HepG2 (cell line): Measurements from ENCODE around the gene TUBA4A. TPM values are rescaled to one million over a fixed set of nuclear protein-coding genes. Genes with fewer than 3 reads are reported as not detected.
A peak's percentile ranks its signal among the peaks of the same experiment; 100 is the strongest.

Source experiments
- ATF4 ChIP-seq, 2 experiments: fragments of 450-650 bp in 1 of 2; sonication (generic) in 1 of 2; formaldehyde crosslinking; IDR thresholded peaks; 2 replicates each; pipeline versions ENCODE4 v1.5.0 to v1.8.0; 2020 to 2022; ENCODE audit warnings: mild to moderate bottlenecking in 1 of 2, missing genetic modification reagents in 1 of 2
- ATF5 ChIP-seq: sonication (generic); formaldehyde crosslinking; IDR thresholded peaks from 2 replicates; pipeline ENCODE4 v1.4.0; 2020; ENCODE audit warnings: mild to moderate bottlenecking, low read depth, missing genetic modification reagents
- ATM ChIP-seq: fragments of 450-650 bp; IDR thresholded peaks from 2 replicates; pipeline ENCODE4 v1.7.1; 2017; ENCODE audit warnings: mild to moderate bottlenecking, borderline replicate concordance
- HOXA5 ChIP-seq: sonication (generic); formaldehyde crosslinking; IDR thresholded peaks from 2 replicates; pipeline ENCODE4 v1.4.0; 2020; ENCODE audit warnings: missing genetic modification reagents
- KAT2B ChIP-seq: fragments of 150-350 bp; IDR thresholded peaks from 2 replicates; pipeline ENCODE4 v1.6.1; 2014; ENCODE audit warnings: low read depth, low read length, borderline replicate concordance
- MTA1 ChIP-seq: sonication (generic); formaldehyde crosslinking; IDR thresholded peaks from 2 replicates; pipeline ENCODE4 v1.4.0; 2020; ENCODE audit warnings: missing genetic modification reagents, mild to moderate bottlenecking, borderline replicate concordance
- NBN ChIP-seq: fragments of 450-650 bp; conservative IDR thresholded peaks from 2 replicates; pipeline ENCODE4 v1.6.1; 2017
- PRDM4 ChIP-seq: sonication (generic); formaldehyde crosslinking; IDR thresholded peaks from 2 replicates; pipeline ENCODE4 v1.9.0; 2021; ENCODE audit warnings: missing genetic modification reagents, borderline replicate concordance
- SIN3B ChIP-seq: fragments of 150-350 bp; IDR thresholded peaks from 2 replicates; pipeline ENCODE4 v1.6.1; 2014; ENCODE audit warnings: low read length
- SRY ChIP-seq: sonication (generic); formaldehyde crosslinking; IDR thresholded peaks from 2 replicates; pipeline ENCODE4 v1.8.0; 2022; ENCODE audit warnings: mild to moderate bottlenecking, missing genetic modification reagents
- TEAD2 ChIP-seq: sonication (generic); formaldehyde crosslinking; IDR thresholded peaks from 2 replicates; pipeline ENCODE4 v1.9.0; 2021; ENCODE audit warnings: missing genetic modification reagents
- TSC22D2 ChIP-seq: sonication (generic); formaldehyde crosslinking; IDR thresholded peaks from 2 replicates; pipeline ENCODE4 v1.5.1; 2020; ENCODE audit warnings: missing genetic modification reagents, mild to moderate bottlenecking, borderline replicate concordance
- ZNF292 ChIP-seq: sonication (generic); formaldehyde crosslinking; IDR thresholded peaks from 2 replicates; pipeline ENCODE4 v1.8.1; 2022; ENCODE audit warnings: mild to moderate bottlenecking, low read depth, missing genetic modification reagents, borderline replicate concordance
- ZNF3 ChIP-seq: IDR thresholded peaks from 2 replicates; pipeline ENCODE4 v1.7.0; 2017; ENCODE audit warnings: inconsistent platforms
- ZNF414 ChIP-seq: sonication (generic); formaldehyde crosslinking; IDR thresholded peaks from 2 replicates; pipeline ENCODE4 v1.5.0; 2020; ENCODE audit warnings: missing genetic modification reagents
- ZNF569 ChIP-seq: sonication (generic); formaldehyde crosslinking; IDR thresholded peaks from 2 replicates; pipeline ENCODE4 v1.5.0; 2020; ENCODE audit warnings: mild to moderate bottlenecking, missing genetic modification reagents, moderate library complexity, borderline replicate concordance
- ZNF800 ChIP-seq: sonication (generic); formaldehyde crosslinking; IDR thresholded peaks from 2 replicates; pipeline ENCODE4 v1.4.0; 2020; ENCODE audit warnings: missing genetic modification reagents
- ZNF816 ChIP-seq: sonication (generic); formaldehyde crosslinking; IDR thresholded peaks from 2 replicates; pipeline ENCODE4 v1.8.0; 2022; ENCODE audit warnings: missing genetic modification reagents, mild to moderate bottlenecking, borderline replicate concordance
- ZNF879 ChIP-seq: sonication (generic); formaldehyde crosslinking; IDR thresholded peaks from 2 replicates; pipeline ENCODE4 v1.8.1; 2023; ENCODE audit warnings: missing genetic modification reagents
- ZSCAN21 ChIP-seq: sonication (generic); formaldehyde crosslinking; IDR thresholded peaks from 2 replicates; pipeline ENCODE4 v1.8.0; 2022; ENCODE audit warnings: mild to moderate bottlenecking, missing genetic modification reagents, moderate library complexity, borderline replicate concordance
- polyA plus RNA-seq, 8 experiments: library from polyadenylated mRNA; depleted of rRNA in 3 of 8; stranded (reverse) in 7 of 8; unstranded in 1 of 8; fragments of >200 nt; fragmentation: Illumina TruSeq in 4 of 8; extraction: Trizol in 4 of 8; gene quantifications; 2 replicates each; pipeline versions ENCODE4 v1.2.1 to v1.2.3, GENCODE V29; 2011 to 2016; ENCODE audit warnings: low read depth in 4 of 8, missing spikeins in 1 of 8, mixed read lengths in 1 of 8; ENCODE audit not compliant: insufficient read depth in 1 of 8
- total RNA-seq, 5 experiments: library from RNA; depleted of rRNA; stranded (reverse); fragments of >200 nt; fragmentation: Illumina TruSeq; extraction: Trizol; gene quantifications; 2 replicates each; pipeline ENCODE4 v1.2.3, GENCODE V29; 2016; ENCODE audit warnings: low read depth in 1 of 5
- TF ChIP-seq, protein P1 (sequence below): sonication (generic); formaldehyde crosslinking; conservative IDR thresholded peaks from 2 replicates; pipeline ENCODE4 v1.8.0; 2022; ENCODE audit warnings: missing genetic modification reagents

TUBA4A gene
- total and polyA plus RNA-seq, 2 of the 13 experiments (the other 11 are each of a cell fraction or from before 2014, with no cell fraction given), result 1.3 to 12.7 TPM

DNA sequence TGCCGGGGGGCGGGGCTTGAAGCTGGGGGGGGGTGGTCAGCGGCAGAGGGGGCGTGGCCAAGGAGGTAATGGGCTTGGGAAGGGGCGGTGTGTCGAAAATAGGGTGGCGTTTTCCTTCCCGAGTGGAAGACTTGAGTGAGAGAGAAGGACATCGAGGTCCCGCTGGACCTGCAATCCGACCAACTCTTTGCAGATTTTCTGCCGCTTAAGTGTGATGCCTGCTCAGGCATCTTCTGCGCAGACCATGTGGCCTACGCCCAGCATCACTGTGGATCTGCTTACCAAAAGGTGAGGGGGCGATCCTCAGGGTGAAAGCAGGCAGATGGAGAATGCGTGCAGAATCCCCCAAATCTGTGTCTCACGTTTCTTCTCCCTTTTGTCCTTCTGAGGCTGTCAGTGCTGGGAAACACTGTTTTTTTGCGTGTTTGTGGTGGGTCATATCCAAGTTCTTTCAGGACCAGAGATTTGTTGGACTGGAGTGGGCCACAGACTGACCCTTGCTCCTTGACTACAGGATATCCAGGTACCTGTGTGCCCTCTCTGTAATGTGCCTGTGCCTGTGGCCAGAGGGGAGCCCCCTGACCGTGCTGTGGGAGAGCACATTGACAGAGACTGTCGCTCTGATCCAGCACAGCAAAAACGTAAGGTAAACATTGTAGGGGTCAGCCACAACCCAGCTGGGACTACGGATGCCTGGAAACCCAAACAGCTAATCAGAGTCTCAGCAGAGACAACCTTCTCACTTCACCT, 46.4 kb downstream of the TUBA4A start (continued):
- TF ChIP-seq ZSCAN21 (CRISPR knock-in tag) (no peak), SIN3B (no peak), PRDM4 (CRISPR knock-in tag) (no peak), ZNF3 (no peak), SRY (CRISPR knock-in tag) (peak; percentile 75; the same call in 1 of the 2 replicates), ZNF879 (CRISPR knock-in tag) (no peak), KAT2B (no peak), ATF5 (peak; percentile 84; the same call in 1 of the 2 replicates), NBN (no peak), TSC22D2 (CRISPR knock-in tag) (0 out of 2 replicates have a peak, but pooled peaks have one; percentile 19), HOXA5 (peak; percentile 16; the same call in 1 of the 2 replicates), ATM (no peak), TEAD2 (CRISPR knock-in tag) (no peak), ZNF816 (CRISPR knock-in tag) (no peak; the same call in 1 of the 2 replicates), ZNF292 (CRISPR knock-in tag) (no peak), ATF4 (CRISPR knock-in tag; IDR thresholded peaks at IDR 0.05) (no peak; a peak in 1 of 4 replicates), ZNF800 (CRISPR knock-in tag) (no peak), ZNF414 (CRISPR knock-in tag) (no peak; the same call in 1 of the 2 replicates), MTA1 (CRISPR knock-in tag) (no peak), ZNF569 (CRISPR knock-in tag) (no peak)
- TF ChIP-seq, protein P1, sequence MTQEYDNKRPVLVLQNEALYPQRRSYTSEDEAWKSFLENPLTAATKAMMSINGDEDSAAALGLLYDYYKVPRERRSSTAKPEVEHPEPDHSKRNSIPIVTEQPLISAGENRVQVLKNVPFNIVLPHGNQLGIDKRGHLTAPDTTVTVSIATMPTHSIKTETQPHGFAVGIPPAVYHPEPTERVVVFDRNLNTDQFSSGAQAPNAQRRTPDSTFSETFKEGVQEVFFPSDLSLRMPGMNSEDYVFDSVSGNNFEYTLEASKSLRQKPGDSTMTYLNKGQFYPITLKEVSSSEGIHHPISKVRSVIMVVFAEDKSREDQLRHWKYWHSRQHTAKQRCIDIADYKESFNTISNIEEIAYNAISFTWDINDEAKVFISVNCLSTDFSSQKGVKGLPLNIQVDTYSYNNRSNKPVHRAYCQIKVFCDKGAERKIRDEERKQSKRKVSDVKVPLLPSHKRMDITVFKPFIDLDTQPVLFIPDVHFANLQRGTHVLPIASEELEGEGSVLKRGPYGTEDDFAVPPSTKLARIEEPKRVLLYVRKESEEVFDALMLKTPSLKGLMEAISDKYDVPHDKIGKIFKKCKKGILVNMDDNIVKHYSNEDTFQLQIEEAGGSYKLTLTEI, result no peak
